ENCODE measurements around the gene CPE.
"Not testable (repeated sequence)": the region's sequence is repeated elsewhere in the genome, so short reads cannot be mapped to it uniquely, and the experiment has no call there.

The CPE gene

DNA sequence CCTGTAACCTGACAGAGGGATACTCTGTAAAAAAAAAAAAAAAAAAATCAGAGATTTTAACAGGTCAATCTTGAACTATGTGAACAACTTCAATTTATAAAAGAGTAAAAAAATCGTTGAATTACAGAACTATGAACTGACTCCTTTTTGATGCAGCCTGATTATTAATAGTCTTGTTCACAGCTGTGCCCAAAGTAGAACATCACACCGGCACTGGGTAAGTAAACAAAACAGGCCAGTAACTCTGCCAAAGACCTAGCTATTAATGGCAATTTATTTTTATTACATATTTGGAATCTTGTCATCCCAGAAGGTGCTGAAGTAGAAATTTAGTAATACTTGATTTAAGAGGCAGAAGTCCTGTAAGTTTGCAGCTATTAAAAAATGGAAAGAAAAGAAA lies 31.4 kb downstream of the CPE start:
- DNase-seq = no peak

DNA sequence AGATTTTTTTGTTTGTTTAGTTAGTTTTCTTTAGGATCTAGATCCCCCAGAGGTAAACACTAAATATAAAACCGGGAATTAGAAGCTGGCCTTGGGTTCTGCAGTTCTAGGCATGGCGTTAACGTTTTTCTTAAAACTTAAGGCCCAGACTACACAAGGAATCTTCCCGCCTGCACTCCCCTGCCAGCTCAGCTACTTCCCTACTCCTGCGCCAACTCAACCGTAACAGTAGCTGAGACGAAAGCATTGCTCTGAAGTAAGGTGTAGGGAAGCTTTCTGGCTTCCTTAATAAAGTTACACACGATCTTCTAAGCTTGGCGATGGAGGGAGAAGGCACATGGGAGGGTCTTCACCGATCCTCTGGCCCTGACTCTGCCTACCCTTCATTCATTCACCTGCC lies 37.1 kb downstream of the CPE start:
- no peak for DNase-seq

DNA sequence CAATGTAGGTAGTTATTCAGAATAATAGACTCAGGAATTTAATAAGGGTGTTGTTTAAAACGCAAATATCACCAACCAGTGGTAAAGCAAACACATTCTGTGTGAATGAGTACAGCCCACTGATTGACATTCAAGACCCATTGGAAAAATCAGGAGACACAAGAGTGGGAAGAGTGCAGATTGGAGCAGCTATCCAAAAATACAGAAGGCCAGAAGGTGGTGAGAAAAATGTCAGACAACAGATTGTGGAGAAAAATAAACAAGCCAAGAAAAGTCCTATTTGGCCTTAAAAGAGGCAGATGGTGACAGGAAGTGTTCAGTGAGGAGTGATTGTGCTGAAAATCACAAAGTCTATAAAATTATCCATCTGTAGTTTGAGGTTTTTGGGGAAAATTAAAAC lies 39.3 kb downstream of the CPE start:
- no peak for DNase-seq

- DNase-seq = no peak
These were observed 46.8 kb downstream of the CPE start for GRCh38 chr4:165425629-165426028.

DNA sequence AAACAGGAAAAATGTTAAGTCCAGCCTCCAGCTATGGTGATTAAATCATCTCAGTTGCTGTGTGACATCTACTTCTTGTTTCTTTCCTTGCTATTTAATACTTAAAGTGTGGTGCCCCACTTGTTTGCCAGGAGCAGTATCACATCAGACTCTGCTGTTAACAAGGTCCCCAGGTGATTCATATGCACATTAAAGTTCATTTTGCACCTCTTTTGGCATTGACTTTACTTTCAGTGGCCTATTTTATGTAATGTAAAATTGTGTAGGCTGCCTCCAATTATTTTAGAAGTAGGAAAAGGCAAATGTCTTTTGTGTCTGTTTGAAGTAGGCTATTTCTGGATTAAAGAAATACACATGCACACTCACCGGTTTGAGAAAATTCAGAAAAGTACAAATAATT lies 47.5 kb downstream of the CPE start:
- no peak for DNase-seq

- DNase-seq = no peak
These were observed 48.0 kb downstream of the CPE start for GRCh38 chr4:165426823-165427222.

DNA sequence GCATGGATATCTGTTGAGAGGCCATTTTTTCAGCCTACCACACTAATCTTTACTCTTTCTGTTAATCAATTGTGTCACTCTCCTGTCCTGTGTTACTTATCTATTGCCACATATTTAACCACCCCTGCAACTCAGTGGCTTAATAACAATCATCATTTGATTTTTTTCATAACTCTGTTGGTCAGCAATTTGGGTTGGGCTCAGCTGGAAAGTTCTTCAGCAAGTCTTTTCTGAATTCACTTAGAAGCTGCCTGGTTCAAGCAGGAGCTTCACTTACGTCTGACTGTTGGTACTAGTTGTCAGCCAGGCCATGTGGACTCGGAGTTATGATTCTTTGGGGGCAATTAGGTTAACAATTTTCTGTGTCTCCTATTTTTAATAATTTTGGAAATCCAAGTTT lies 50.1 kb downstream of the CPE start:
- DNase-seq = no peak

DNA sequence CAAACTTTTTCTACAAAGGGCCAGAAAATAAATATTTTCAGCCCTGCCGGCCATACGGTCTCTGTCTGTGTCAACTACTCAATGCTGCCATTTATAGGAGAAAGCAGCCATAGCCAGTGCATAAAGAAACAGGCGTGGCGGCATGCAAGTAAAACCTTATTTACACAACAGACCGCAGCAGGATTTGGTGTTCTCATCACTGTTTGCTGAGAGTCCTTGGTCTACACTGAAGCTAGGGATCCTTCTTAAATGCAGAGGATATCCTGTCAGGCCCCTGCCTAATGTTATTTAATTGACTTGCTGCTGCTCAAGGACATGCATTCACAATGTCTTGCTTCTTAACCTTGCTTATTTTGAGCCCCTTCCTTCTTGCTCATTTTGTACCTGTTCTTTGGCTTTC lies 54.7 kb downstream of the CPE start:
- DNase-seq = no peak

DNA sequence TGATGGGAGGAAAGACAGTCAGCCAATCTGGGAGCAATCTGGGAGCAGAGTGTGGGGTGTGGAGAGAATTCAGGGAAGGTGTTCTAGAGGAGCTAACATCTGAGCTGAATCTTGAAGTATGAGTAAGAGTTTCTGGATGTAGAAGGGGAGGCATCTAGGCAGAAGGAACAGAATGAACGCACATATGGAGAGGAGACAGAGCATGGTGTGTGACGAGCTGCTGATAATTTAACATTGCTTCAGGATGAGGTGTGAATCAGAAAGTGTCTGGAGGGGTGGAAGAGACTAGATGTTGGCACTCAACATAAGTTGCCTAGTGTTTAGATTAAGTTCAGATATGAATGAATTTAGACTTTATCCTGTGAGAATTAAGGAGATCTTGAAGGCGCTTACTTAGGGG lies 58.9 kb downstream of the CPE start:
- no peak for DNase-seq

DNA sequence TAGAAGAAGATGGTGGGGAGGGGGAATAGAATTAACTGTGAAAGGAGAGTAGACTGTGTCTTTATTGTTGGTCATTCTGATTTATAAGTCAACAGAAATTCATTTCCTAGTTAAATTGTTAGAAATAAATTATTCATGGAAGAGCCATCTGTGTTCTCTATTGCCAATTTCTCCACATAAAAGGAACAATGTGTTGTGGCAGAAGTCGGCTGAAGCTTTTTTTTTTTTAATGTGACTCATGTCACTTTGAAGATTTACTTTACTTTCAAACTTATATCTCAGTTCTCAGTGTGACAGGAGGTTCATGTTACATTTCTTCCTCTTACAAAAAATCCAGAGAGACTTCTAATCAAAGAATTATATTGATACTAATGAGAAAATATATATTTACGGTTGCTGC lies 60.5 kb downstream of the CPE start:
- no peak for DNase-seq

DNA sequence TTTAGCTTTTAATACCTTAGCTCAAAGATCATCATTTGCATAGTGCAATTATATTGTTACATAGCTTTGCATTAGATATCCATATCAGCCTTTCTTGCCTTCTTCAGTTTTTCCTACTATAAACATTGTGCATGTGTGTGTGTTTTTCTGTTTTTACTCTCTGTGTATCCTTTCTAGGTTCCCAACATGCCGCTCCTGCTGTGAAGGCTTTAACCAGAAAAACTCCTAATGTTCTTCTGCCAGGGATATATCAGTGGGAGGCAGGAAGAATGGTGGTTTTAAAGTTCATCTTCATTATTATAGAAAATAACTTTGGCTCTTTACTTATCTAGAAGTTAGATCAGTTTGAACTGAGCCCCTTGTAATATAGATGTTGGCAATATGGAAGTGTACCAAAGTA lies 61.2 kb downstream of the CPE start:
- DNase-seq = no peak

DNA sequence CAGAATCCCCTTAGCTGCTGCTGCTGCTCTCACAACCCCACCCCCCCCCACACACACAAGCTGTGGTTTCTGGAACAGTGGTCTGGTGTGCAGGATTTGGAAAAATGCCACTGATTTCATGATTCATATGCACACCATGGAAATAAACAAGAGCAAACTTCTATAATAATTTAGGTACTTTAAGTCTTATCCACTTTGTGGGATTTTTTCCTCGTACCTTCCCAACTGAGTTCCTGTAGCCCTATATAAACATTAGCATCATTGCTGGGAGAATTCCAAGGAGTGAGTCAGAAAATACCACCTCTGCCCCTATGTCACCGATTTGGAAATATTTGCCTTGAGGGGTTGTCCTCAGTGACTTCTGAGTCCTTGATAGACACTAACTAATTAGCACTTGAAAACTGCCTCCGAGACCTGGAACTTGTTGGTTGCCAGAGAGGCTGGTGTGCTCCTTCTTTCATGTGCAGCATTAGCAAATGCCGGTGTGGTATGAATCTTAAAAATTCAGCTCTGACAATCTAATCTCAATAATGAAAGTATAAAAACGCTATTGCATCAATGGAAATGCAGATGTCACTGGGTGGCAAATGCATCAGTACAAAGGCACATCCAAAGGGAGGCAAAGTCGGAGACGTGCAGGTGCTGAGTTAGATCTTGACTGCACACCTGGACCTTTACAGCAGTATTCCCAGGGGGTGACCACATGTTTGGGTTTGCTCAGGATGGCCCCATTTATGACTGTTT lies 61.8 kb downstream of the CPE start:
- DNase-seq = no peak

GRCh38 chr4:165443276-165443675 lies 64.5 kb downstream of the CPE start:
- no peak for DNase-seq

- no peak for DNase-seq
These were observed 69.9 kb downstream of the CPE start for GRCh38 chr4:165448700-165449099.

GRCh38 chr4:165449333-165449732 lies 70.5 kb downstream of the CPE start:
- no peak for DNase-seq

DNA sequence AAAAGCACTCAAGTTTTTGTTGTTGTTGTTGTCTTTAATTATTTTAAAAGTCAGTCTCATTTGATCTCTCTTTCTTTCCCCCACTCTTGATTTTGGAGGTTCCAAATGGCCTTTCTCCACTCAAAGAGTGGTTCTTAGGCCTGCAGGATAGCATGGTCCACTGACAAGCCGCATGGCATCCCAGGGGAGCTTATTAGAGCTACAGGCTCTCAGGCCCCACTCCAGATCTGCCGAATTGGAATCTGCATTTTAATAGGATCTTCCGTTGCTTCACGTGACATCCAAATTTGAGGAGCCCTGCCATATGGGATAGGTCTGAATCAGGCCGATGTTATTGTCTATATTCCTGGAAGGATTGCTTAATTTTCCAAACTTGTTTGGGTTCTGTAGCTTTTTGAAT lies 72.1 kb downstream of the CPE start:
- DNase-seq = no peak

DNA sequence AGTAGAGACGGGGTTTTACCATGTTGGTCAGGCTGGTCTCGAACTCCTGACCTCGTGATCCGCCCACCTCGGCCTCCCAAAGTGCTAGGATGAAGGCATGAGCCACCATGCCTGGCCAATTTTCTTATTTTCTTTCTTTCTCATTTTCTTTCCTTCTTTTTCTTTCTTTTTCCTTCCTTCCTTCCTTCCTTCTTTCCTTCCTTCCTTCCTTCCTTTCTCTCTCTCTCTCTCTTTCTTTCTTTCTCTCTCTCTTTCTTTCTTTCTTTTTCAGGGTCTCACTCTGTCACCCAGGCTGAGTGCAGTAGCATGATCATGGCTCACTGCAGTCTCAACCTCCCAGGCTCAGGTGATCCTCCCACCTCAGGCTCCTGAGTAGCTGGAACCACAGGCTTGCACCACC lies 74.3 kb downstream of the CPE start:
- DNase-seq = not testable (repeated sequence)

DNA sequence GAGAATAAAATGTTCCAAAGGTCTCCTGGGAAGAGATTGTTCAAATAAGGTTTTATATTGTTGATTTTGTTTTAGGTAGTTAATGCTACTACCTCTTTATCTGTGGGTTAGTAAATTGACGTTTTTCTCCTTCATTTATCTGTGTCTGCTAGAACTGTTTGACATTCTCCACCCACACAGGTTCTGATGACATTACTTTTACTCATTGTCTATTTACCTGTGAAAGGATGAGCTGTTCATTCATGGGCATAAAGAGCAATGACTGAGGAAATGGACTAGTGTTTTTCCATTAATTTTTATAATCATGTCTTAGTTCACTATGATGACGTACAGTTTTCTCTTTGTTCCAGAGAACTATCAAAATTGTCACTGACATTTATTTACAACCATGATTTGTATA lies 75.6 kb downstream of the CPE start:
- no peak for DNase-seq

GRCh38 chr4:165457793-165458192 lies 79.0 kb downstream of the CPE start:
- no peak for DNase-seq

GRCh38 chr4:165458471-165458870 lies 79.7 kb downstream of the CPE start:
- no peak for DNase-seq

GRCh38 chr4:165461159-165461821 lies 82.5 kb downstream of the CPE start:
- no peak for DNase-seq

DNA sequence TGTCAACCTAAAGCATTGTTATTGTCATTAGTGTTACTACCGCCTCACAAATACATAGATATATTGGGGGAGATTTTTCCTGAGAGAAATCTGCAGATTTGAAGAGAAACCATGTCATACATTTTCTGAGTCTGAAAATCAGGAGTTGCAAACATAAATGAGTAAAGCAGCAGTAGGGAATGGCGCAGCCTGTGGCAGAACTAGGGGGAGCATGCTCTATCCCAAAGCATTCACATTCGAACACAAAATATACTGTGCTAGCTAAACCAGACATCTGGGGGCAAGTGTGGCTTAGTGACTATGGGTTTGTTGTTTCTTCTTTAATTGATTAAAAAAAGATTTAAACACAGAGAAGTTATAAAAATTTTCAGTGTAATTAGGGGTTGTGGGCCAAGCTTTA lies 83.2 kb downstream of the CPE start:
- DNase-seq = no peak

DNA sequence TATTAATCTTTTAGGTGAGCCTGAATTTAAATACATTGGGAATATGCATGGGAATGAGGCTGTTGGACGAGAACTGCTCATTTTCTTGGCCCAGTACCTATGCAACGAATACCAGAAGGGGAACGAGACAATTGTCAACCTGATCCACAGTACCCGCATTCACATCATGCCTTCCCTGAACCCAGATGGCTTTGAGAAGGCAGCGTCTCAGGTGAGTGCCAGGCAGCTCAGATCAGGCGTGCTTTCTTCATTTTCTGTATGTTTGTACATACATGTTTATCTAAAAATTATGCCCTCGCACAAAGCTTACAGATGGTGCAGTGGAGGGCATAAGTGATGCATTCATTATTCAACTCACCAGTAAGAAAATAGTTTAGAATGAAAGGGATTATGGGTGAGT lies 85.6 kb downstream of the CPE start:
- DNase-seq = no peak

DNA sequence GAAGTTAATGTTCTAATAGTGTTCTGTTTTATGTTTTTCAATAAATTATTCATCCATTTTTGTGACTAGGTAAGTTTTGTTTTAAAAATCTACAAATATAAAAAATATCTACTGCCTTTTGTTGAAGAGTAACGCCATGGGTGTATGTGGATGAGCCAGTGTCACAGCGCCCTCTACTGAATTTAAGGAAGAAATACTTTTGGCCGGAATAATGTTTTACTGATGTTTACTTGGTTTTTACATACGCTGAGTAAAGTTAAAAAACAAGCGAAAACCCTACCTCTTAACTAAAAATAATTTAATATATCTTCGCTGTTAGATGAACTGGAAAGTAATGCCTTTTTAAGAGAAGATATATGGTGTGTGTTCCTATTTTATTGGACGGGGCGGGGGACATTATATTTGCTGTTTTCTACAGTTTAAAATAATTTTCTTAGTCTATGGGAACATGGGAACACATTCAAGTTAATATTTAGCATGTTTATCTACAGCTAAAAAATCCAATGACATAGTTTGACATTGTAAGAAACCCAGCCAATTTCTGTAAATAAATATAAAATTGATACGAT lies 86.1 kb downstream of the CPE start:
- DNase-seq = no peak

DNA sequence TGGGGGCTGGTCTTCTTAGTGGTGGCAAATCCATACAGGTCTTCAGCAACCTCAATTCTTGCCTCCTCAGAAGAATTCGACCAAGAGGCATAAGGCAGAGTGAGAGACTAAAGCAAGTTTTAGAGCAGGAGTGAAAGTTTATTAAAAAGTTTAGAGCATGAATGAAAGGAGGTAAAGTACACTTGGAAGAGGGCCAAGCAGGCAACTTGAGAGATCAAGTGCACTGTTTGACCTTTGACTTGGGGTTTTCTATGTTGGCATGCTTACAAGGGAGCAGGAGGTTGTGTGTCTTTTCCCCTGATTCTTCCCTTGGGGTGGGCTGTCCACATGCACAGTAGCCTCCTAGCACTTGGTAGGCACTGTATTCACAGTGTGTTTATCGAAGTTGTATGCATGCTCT lies 91.2 kb downstream of the CPE start:
- no peak for DNase-seq

All from activated T-cell treated with anti-CD3 and anti-CD28 coated beads for 4 hours (primary cell).